Nephron progenitor cell (in vitro differentiated cells): ENCODE measurements around the gene BPI.

Experiments
- DNase-seq: peaks from one replicate; pipeline ENCODE4 v3.0.0; 2021
- H3K27ac Mint-ChIP-seq: 2 replicates; pipeline ENCODE4 v1.8.0; 2021; ENCODE audit warnings: mild to moderate bottlenecking, moderate library complexity, mixed read lengths
- H3K27me3 Mint-ChIP-seq: 2 replicates; pipeline ENCODE4 v1.8.0; 2021; ENCODE audit warnings: mild to moderate bottlenecking, low read depth, mixed read lengths; ENCODE audit not compliant: poor library complexity
- H3K36me3 Mint-ChIP-seq: 2 replicates; pipeline ENCODE4 v1.8.0; 2021; ENCODE audit warnings: low read depth, mixed read lengths
- H3K4me1 Mint-ChIP-seq: 2 replicates; pipeline ENCODE4 v1.8.0; 2021; ENCODE audit warnings: mixed read lengths
- H3K4me3 Mint-ChIP-seq: 2 replicates; pipeline ENCODE4 v1.8.0; 2021; ENCODE audit warnings: mild to moderate bottlenecking, moderate library complexity, mixed read lengths
- H3K9me3 Mint-ChIP-seq: 2 replicates; pipeline ENCODE4 v1.8.0; 2021; ENCODE audit warnings: mild to moderate bottlenecking, moderate library complexity, mixed read lengths
- CTCF ChIP-seq: fragments of 200-600 bp; sonication (generic); IDR thresholded peaks from 2 replicates; pipeline ENCODE4 v1.5.0; 2021; ENCODE audit warnings: antibody characterized with exemption

The BPI gene

DNA sequence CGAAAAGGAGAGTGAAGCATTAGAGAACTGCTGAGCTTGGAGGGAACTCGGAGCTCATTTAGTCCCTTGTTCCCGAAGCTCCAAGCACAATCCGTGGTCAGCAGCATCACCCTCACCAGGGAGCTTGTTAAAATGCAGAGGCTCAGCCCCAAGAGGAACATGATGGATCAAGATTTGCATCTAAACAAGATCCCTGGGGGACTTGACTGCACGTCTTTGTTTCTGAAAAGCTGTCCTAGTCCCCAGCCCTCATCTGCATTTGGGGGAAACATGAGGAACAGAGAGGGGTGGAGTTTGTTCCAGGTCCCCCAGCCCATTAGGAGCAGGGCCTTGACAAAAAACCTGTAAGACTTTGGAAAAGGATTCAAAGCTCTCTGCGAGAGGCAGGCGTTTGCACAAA, 38.3 kb downstream of the BPI start:
- TF ChIP-seq CTCF, result no peak
- no peak overlapping the region for H3K27ac Mint-ChIP-seq
- peaks cover 8% of the 10 kb centered on the region for H3K9me3 Mint-ChIP-seq
- DNase-seq, result no peak
- no peak overlapping the region for H3K4me3 Mint-ChIP-seq
- H3K36me3 Mint-ChIP-seq, result no peaks in the 10 kb centered on the region
- peaks cover 6% of the 10 kb centered on the region for H3K27me3 Mint-ChIP-seq
- H3K4me1 Mint-ChIP-seq, result peaks cover 33% of the 10 kb centered on the region

DNA sequence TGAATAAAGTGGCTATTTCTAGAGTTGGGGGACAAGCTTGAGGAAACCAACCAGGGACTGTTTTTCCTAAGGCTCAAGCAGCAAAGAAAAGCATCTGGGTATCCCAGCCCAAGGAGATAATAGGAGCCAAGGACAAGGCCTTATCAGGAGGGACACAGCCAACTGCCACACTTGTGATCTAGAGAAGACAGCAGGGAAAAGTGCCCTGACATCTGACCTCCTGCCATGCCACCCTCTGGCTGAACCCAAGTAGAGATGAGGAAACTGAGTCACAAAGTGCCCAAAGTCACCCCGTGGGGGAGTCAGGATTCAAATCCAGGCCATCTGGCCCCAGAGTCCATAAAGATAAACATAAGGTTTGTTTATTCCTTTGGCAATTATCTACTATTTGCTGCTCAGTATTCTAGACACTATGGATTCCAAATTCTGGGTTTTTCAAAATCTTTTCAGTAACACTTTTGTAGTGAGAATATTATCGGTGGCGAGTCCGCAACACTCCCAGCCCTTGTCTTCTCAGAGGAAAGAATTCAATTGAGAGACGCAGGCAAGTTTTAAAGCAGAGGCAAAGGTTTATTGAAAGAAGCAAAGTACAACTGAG, 38.9 kb downstream of the BPI start:
- DNase-seq, result no peak
- H3K27ac Mint-ChIP-seq, result no peak overlapping the region

DNA sequence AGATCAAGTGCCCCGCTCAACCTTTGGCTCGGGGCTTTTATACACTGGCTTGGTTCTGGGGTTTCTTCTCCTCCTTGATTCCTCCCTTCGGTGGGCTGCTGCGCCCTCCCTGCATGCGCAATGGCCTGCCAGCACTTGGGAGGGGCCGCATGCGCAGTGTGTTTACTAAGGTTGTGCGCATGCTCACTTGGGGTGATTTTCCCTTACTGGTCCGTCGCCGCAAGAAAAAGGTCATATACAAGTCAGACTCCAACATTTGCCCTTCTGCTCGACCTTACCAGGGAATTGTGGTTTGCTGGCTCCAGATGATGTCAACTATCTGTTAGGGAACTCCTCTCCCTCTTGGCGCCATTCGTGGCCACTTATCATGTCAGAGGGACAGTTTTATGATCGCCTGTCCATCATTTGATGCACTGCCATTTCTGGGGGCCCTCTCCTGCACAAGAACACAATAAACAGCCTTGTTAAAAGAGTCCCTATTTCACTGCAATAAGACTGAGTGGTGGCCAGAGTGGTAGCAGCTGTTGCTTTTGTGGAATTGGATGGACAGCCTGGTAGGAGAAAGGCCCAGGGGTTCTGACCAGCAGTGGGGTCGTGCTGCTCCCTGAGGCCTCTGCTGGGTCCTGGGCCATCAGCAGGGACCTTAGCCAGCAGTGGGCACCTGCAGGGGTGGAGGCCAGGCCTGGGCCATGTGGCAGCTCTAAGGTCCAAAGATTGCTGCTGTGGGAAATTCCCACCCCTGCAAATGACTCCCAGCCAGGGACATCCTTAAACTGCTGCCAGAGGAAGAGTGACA, 39.6 kb downstream of the BPI start:
- H3K4me1 Mint-ChIP-seq, result peaks cover 32% of the 10 kb centered on the region
- no peak for DNase-seq
- no peaks in the 10 kb centered on the region for H3K36me3 Mint-ChIP-seq
- no peaks in the 10 kb centered on the region for H3K9me3 Mint-ChIP-seq
- H3K27ac Mint-ChIP-seq, result peak overlapping the region; percentile 65
- no peak overlapping the region for H3K4me3 Mint-ChIP-seq
- TF ChIP-seq CTCF, result no peak
- peaks cover 7% of the 10 kb centered on the region for H3K27me3 Mint-ChIP-seq

More for the DNA sequence above, 38.9 kb downstream of the BPI start:
- no peak for TF ChIP-seq CTCF
- H3K27me3 Mint-ChIP-seq, result peaks cover 6% of the 10 kb centered on the region
- no peaks in the 10 kb centered on the region for H3K36me3 Mint-ChIP-seq
- H3K9me3 Mint-ChIP-seq, result peaks cover 4% of the 10 kb centered on the region
- no peak overlapping the region for H3K4me3 Mint-ChIP-seq
- H3K4me1 Mint-ChIP-seq, result peaks cover 32% of the 10 kb centered on the region

- H3K4me3 Mint-ChIP-seq, result no peak overlapping the region
- no peaks in the 10 kb centered on the region for H3K9me3 Mint-ChIP-seq
- no peaks in the 10 kb centered on the region for H3K36me3 Mint-ChIP-seq
- DNase-seq, result no peak
- H3K27me3 Mint-ChIP-seq, result peaks cover 9% of the 10 kb centered on the region
- peaks cover 32% of the 10 kb centered on the region for H3K4me1 Mint-ChIP-seq
- TF ChIP-seq CTCF, result no peak
- H3K27ac Mint-ChIP-seq, result no peak overlapping the region
Observed at GRCh38 chr20:38344107-38344701, 40.2 kb downstream of the BPI start.

DNA sequence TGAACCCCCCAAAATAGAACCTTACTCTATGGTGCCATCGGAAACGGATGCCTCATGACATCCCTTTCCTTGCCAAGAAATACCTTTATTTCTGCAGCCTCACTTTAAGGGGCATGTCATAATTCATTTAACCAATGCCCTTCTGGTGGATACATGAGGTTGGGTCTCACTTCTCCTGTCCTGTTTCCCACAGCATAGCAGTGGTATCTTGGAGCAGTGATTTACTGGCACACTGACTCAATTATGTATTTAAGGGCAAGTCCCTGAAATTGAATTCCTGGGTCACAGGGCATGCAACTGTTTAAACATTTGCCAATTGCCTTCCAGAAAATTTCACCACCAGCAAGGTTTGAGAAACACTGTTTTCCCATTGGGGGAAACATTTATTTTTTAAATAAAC, 41.7 kb downstream of the BPI start:
- peaks cover 32% of the 10 kb centered on the region for H3K4me1 Mint-ChIP-seq
- no peak for TF ChIP-seq CTCF
- no peaks in the 10 kb centered on the region for H3K36me3 Mint-ChIP-seq
- H3K4me3 Mint-ChIP-seq, result no peak overlapping the region
- no peak for DNase-seq
- H3K9me3 Mint-ChIP-seq, result no peaks in the 10 kb centered on the region
- no peak overlapping the region for H3K27ac Mint-ChIP-seq
- peaks cover 13% of the 10 kb centered on the region for H3K27me3 Mint-ChIP-seq
